ENCODE data around the gene STXBP1. TPM values are rescaled to one million over a fixed set of nuclear protein-coding genes. Genes with fewer than 3 reads are reported as not detected.

Gene STXBP1
- total and polyA plus RNA-seq, 2 experiments from 2014 or later: 28.5 to 43.7 TPM

GRCh38 chr9:127667906-127668305, 55.8 kb downstream of the STXBP1 start:
- H4K20me1 ChIP-seq (ENCODE audit: insufficient read depth): no peaks in the 10 kb centered on the region
- no peak overlapping the region for H3K27ac ChIP-seq
- in situ Hi-C loops (cut with MboI): no loop called here
- no peak for TF ChIP-seq EZH2 (IDR thresholded peaks at IDR 0.05; ENCODE audit: insufficient read depth, poor library complexity, severe bottlenecking)
- TF ChIP-seq EZH2phosphoT487 (IDR thresholded peaks at IDR 0.05; ENCODE audit: insufficient read depth, low read depth): no peak
- H3K79me2 ChIP-seq (ENCODE audit: insufficient read depth): no peaks in the 10 kb centered on the region
- H3F3A ChIP-seq (ENCODE audit: insufficient read depth): no peaks in the 10 kb centered on the region; the same call in 1 of the 2 replicates
- H3K9me2 ChIP-seq (ENCODE audit: insufficient read depth): no peaks in the 10 kb centered on the region
- H3K27me3 ChIP-seq (replicated peaks; ENCODE audit: insufficient read depth): no peaks in the 10 kb centered on the region
- no peak overlapping the region for H3K4me2 ChIP-seq (ENCODE audit: unreplicated experiment)
- H3K9ac ChIP-seq: no peak overlapping the region
- 81% methylated on average over 18 of the region's 18 CpGs for WGBS, 2 experiments (ENCODE audit: low coverage in 1 of 2, low lambda C conversion rate in 2 of 2, missing lambda C conversion rate in 2 of 2)
- peaks cover 30% of the 10 kb centered on the region for H3K36me3 ChIP-seq (ENCODE audit: low read depth)
- no peak overlapping the region for H3K4me3 ChIP-seq
- H3K4me1 ChIP-seq (ENCODE audit: insufficient read depth): no peaks in the 10 kb centered on the region
- no peaks in the 10 kb centered on the region for H3K9me3 ChIP-seq (ENCODE audit: low read depth)
- no peak overlapping the region for H2AFZ ChIP-seq
- no peak for DNase-seq

DNA sequence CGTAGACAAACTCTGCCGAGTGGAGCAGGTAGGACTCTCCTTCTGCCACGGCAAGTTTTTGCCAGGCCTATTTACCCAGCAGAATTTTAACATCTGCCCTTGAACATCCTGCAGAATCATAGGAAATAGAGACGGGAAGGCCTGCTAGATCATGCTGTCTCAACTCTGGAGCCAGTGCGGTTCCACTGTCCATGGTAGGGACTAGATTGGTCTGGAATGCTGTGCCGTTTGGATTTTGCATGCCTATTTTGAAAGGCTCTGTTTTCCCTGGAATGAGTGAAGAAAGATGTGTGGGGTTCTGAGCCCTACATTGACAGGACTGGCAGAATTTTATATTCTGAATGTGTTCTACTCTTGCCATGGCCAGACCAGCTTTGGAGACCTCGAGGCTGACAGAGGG, 61.2 kb downstream of the STXBP1 start:
- H3K4me1 ChIP-seq (ENCODE audit: insufficient read depth): no peaks in the 10 kb centered on the region
- H3K36me3 ChIP-seq (ENCODE audit: low read depth): peaks cover 36% of the 10 kb centered on the region
- no peaks in the 10 kb centered on the region for H3K27me3 ChIP-seq (replicated peaks; ENCODE audit: insufficient read depth)
- in situ Hi-C loops (cut with MboI): no loop called here
- no peaks in the 10 kb centered on the region for H3K79me2 ChIP-seq (ENCODE audit: insufficient read depth)
- H3K4me3 ChIP-seq: no peak overlapping the region
- H4K20me1 ChIP-seq (ENCODE audit: insufficient read depth): no peaks in the 10 kb centered on the region
- H3K9ac ChIP-seq: no peak overlapping the region
- no peak overlapping the region for H3K4me2 ChIP-seq (ENCODE audit: unreplicated experiment)
- no peak for DNase-seq
- no peak overlapping the region for H3K27ac ChIP-seq
- H3K9me3 ChIP-seq (ENCODE audit: low read depth): no peaks in the 10 kb centered on the region
- H3F3A ChIP-seq (ENCODE audit: insufficient read depth): no peaks in the 10 kb centered on the region
- TF ChIP-seq EZH2 (IDR thresholded peaks at IDR 0.05; ENCODE audit: insufficient read depth, poor library complexity, severe bottlenecking): no peak
- no peak for TF ChIP-seq EZH2phosphoT487 (IDR thresholded peaks at IDR 0.05; ENCODE audit: insufficient read depth, low read depth)
- 98% methylated on average over 7 of the region's 7 CpGs for WGBS, 2 experiments (ENCODE audit: low coverage in 1 of 2, low lambda C conversion rate in 2 of 2, missing lambda C conversion rate in 2 of 2)
- H3K9me2 ChIP-seq (ENCODE audit: insufficient read depth): no peaks in the 10 kb centered on the region
- no peak overlapping the region for H2AFZ ChIP-seq

- H4K20me1 ChIP-seq (ENCODE audit: insufficient read depth): no peaks in the 10 kb centered on the region
- peak; percentile 17 for DNase-seq
- H3K4me3 ChIP-seq: no peak overlapping the region
- TF ChIP-seq EZH2 (IDR thresholded peaks at IDR 0.05; ENCODE audit: insufficient read depth, poor library complexity, severe bottlenecking) (no peak), EZH2phosphoT487 (IDR thresholded peaks at IDR 0.05; ENCODE audit: insufficient read depth, low read depth) (no peak)
- H3K79me2 ChIP-seq (ENCODE audit: insufficient read depth): no peaks in the 10 kb centered on the region
- no peaks in the 10 kb centered on the region for H3K9me2 ChIP-seq (ENCODE audit: insufficient read depth)
- no peak overlapping the region for H3K4me2 ChIP-seq (ENCODE audit: unreplicated experiment)
- peaks cover 40% of the 10 kb centered on the region for H3K36me3 ChIP-seq (ENCODE audit: low read depth)
- H3K9me3 ChIP-seq (ENCODE audit: low read depth): no peaks in the 10 kb centered on the region
- H3K27ac ChIP-seq: no peak overlapping the region
- WGBS, 2 experiments (ENCODE audit: low coverage in 1 of 2, low lambda C conversion rate in 2 of 2, missing lambda C conversion rate in 2 of 2): 84 to 88% methylated on average over 12 of the region's 12 CpGs
- H2AFZ ChIP-seq: no peak overlapping the region
- no peaks in the 10 kb centered on the region for H3K4me1 ChIP-seq (ENCODE audit: insufficient read depth)
- H3K27me3 ChIP-seq (replicated peaks; ENCODE audit: insufficient read depth): no peaks in the 10 kb centered on the region
- no peaks in the 10 kb centered on the region for H3F3A ChIP-seq (ENCODE audit: insufficient read depth)
- in situ Hi-C loops (cut with MboI): no loop called here
- no peak overlapping the region for H3K9ac ChIP-seq
Observed at GRCh38 chr9:127676638-127677037, 64.6 kb downstream of the STXBP1 start.

DNA sequence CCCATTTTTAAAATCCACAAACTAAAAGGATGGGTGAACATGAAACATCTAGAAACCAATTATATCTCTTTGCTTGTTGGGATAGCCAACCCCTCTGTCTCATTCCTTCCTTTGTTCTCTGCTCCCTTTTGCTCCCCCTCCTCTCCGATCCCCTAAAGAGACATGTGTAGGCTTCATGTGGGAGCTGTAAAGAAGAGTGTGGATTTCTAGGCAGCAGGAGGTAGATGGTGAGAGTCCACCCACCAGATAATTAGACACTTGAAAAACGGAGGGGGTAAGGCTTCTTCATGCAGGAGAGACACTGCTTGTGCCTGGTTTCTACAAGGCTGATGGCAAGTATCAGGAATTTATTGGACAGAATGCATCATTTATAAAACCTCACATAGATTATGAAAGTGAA, 67.4 kb downstream of the STXBP1 start:
- H3K27ac ChIP-seq: no peak overlapping the region
- no peaks in the 10 kb centered on the region for H3K9me2 ChIP-seq (ENCODE audit: insufficient read depth)
- no peak overlapping the region for H3K4me2 ChIP-seq (ENCODE audit: unreplicated experiment)
- H3K4me3 ChIP-seq: no peak overlapping the region
- H3K9ac ChIP-seq: no peak overlapping the region
- no peak overlapping the region for H2AFZ ChIP-seq
- no peaks in the 10 kb centered on the region for H3K79me2 ChIP-seq (ENCODE audit: insufficient read depth)
- in situ Hi-C loops (cut with MboI): no loop called here
- H3F3A ChIP-seq (ENCODE audit: insufficient read depth): peaks cover 12% of the 10 kb centered on the region; the same call in 1 of the 2 replicates
- H3K9me3 ChIP-seq (ENCODE audit: low read depth): no peaks in the 10 kb centered on the region
- H3K27me3 ChIP-seq (replicated peaks; ENCODE audit: insufficient read depth): no peaks in the 10 kb centered on the region
- TF ChIP-seq EZH2phosphoT487 (IDR thresholded peaks at IDR 0.05; ENCODE audit: insufficient read depth, low read depth) (no peak), EZH2 (IDR thresholded peaks at IDR 0.05; ENCODE audit: insufficient read depth, poor library complexity, severe bottlenecking) (no peak)
- peaks cover 22% of the 10 kb centered on the region; the same call in 1 of the 2 replicates for H3K36me3 ChIP-seq (ENCODE audit: low read depth)
- H4K20me1 ChIP-seq (ENCODE audit: insufficient read depth): no peaks in the 10 kb centered on the region
- DNase-seq: no peak
- H3K4me1 ChIP-seq (ENCODE audit: insufficient read depth): peaks cover 7% of the 10 kb centered on the region
- WGBS, 2 experiments (ENCODE audit: low coverage in 1 of 2, low lambda C conversion rate in 2 of 2, missing lambda C conversion rate in 2 of 2): 58 to 61% methylated on average over 2 of the region's 2 CpGs

GRCh38 chr9:127680226-127680625, 68.1 kb downstream of the STXBP1 start:
- peaks cover 11% of the 10 kb centered on the region for H3K4me1 ChIP-seq (ENCODE audit: insufficient read depth)
- WGBS, 2 experiments (ENCODE audit: low coverage in 1 of 2, low lambda C conversion rate in 2 of 2, missing lambda C conversion rate in 2 of 2): 91 to 94% methylated on average over 11 of the region's 11 CpGs
- H3K4me2 ChIP-seq (ENCODE audit: unreplicated experiment): no peak overlapping the region
- H2AFZ ChIP-seq: no peak overlapping the region
- peaks cover 18% of the 10 kb centered on the region; the same call in 1 of the 2 replicates for H3K36me3 ChIP-seq (ENCODE audit: low read depth)
- no peaks in the 10 kb centered on the region for H3K27me3 ChIP-seq (replicated peaks; ENCODE audit: insufficient read depth)
- in situ Hi-C loops (cut with MboI): no loop called here
- H3F3A ChIP-seq (ENCODE audit: insufficient read depth): peaks cover 15% of the 10 kb centered on the region; the same call in 1 of the 2 replicates
- H3K4me3 ChIP-seq: no peak overlapping the region
- TF ChIP-seq EZH2phosphoT487 (IDR thresholded peaks at IDR 0.05; ENCODE audit: insufficient read depth, low read depth): no peak
- no peak for TF ChIP-seq EZH2 (IDR thresholded peaks at IDR 0.05; ENCODE audit: insufficient read depth, poor library complexity, severe bottlenecking)
- no peaks in the 10 kb centered on the region for H3K9me2 ChIP-seq (ENCODE audit: insufficient read depth)
- no peak overlapping the region for H3K27ac ChIP-seq
- H3K79me2 ChIP-seq (ENCODE audit: insufficient read depth): no peaks in the 10 kb centered on the region
- no peaks in the 10 kb centered on the region for H3K9me3 ChIP-seq (ENCODE audit: low read depth)
- no peak for DNase-seq
- H3K9ac ChIP-seq: no peak overlapping the region
- H4K20me1 ChIP-seq (ENCODE audit: insufficient read depth): no peaks in the 10 kb centered on the region

Measured in GM23248 (cell line).